ENCODE measurements around the gene IPPK. TPM values are rescaled to one million over a fixed set of nuclear protein-coding genes. Genes with fewer than 3 reads are reported as not detected.

IPPK gene
- total and polyA plus RNA-seq, 2 experiments from 2014 or later = 10.7 to 17.8 TPM

- no peak overlapping the region for H3K4me3 ChIP-seq
- 45 to 50% methylated on average over 11 of the region's 11 CpGs for WGBS, 2 experiments (ENCODE audit: low coverage in 1 of 2, low lambda C conversion rate in 2 of 2, missing lambda C conversion rate in 2 of 2)
- no peaks in the 10 kb centered on the region for H3K79me2 ChIP-seq (ENCODE audit: insufficient read depth)
- in situ Hi-C loops (cut with MboI) = no loop called here
- no peaks in the 10 kb centered on the region for H3K9me2 ChIP-seq (ENCODE audit: insufficient read depth)
- no peak for DNase-seq
- peaks cover 22% of the 10 kb centered on the region; the same call in 1 of the 2 replicates for H3K36me3 ChIP-seq (ENCODE audit: low read depth)
- H4K20me1 ChIP-seq (ENCODE audit: insufficient read depth) = no peaks in the 10 kb centered on the region
- H2AFZ ChIP-seq = no peak overlapping the region
- peaks cover 12% of the 10 kb centered on the region for H3K4me1 ChIP-seq (ENCODE audit: insufficient read depth)
- H3K9me3 ChIP-seq (ENCODE audit: low read depth) = no peaks in the 10 kb centered on the region
- no peak overlapping the region for H3K4me2 ChIP-seq (ENCODE audit: unreplicated experiment)
- no peaks in the 10 kb centered on the region for H3K27me3 ChIP-seq (replicated peaks; ENCODE audit: insufficient read depth)
- TF ChIP-seq EZH2 (IDR thresholded peaks at IDR 0.05; ENCODE audit: insufficient read depth, poor library complexity, severe bottlenecking) = no peak
- no peak for TF ChIP-seq EZH2phosphoT487 (IDR thresholded peaks at IDR 0.05; ENCODE audit: insufficient read depth, low read depth)
- H3K9ac ChIP-seq = peak overlapping the region; percentile 9; the same call in 1 of the 2 replicates
- peaks cover 8% of the 10 kb centered on the region; the same call in 1 of the 2 replicates for H3F3A ChIP-seq (ENCODE audit: insufficient read depth)
- H3K27ac ChIP-seq = 0 out of 2 replicates have a peak overlapping the region, but pooled peaks have one; percentile 13
These were observed 53.7 kb downstream of the IPPK start for GRCh38 chr9:92616199-92616641.

GRCh38 chr9:92615790-92616189, 54.1 kb downstream of the IPPK start:
- no peak overlapping the region for H2AFZ ChIP-seq
- no peaks in the 10 kb centered on the region for H4K20me1 ChIP-seq (ENCODE audit: insufficient read depth)
- no peak overlapping the region for H3K27ac ChIP-seq
- no peaks in the 10 kb centered on the region for H3K9me3 ChIP-seq (ENCODE audit: low read depth)
- H3F3A ChIP-seq (ENCODE audit: insufficient read depth) = peaks cover 8% of the 10 kb centered on the region; the same call in 1 of the 2 replicates
- peaks cover 22% of the 10 kb centered on the region; the same call in 1 of the 2 replicates for H3K36me3 ChIP-seq (ENCODE audit: low read depth)
- in situ Hi-C loops (cut with MboI) = no loop called here
- WGBS, 2 experiments (ENCODE audit: low coverage in 1 of 2, low lambda C conversion rate in 2 of 2, missing lambda C conversion rate in 2 of 2) = 67 to 73% methylated on average over 13 of the region's 13 CpGs
- H3K27me3 ChIP-seq (replicated peaks; ENCODE audit: insufficient read depth) = no peaks in the 10 kb centered on the region
- H3K4me3 ChIP-seq = no peak overlapping the region
- DNase-seq = no peak
- H3K4me1 ChIP-seq (ENCODE audit: insufficient read depth) = peaks cover 12% of the 10 kb centered on the region
- H3K79me2 ChIP-seq (ENCODE audit: insufficient read depth) = no peaks in the 10 kb centered on the region
- H3K4me2 ChIP-seq (ENCODE audit: unreplicated experiment) = no peak overlapping the region
- H3K9me2 ChIP-seq (ENCODE audit: insufficient read depth) = no peaks in the 10 kb centered on the region
- H3K9ac ChIP-seq = no peak overlapping the region
- TF ChIP-seq EZH2 (IDR thresholded peaks at IDR 0.05; ENCODE audit: insufficient read depth, poor library complexity, severe bottlenecking) = no peak
- no peak for TF ChIP-seq EZH2phosphoT487 (IDR thresholded peaks at IDR 0.05; ENCODE audit: insufficient read depth, low read depth)

GRCh38 chr9:92614763-92615461, 55.0 kb downstream of the IPPK start:
- peak overlapping the region; percentile 56 for H3K4me2 ChIP-seq (ENCODE audit: unreplicated experiment)
- H3K27me3 ChIP-seq (replicated peaks; ENCODE audit: insufficient read depth) = no peaks in the 10 kb centered on the region
- H3K4me1 ChIP-seq (ENCODE audit: insufficient read depth) = peaks cover 12% of the 10 kb centered on the region
- TF ChIP-seq EZH2 (IDR thresholded peaks at IDR 0.05; ENCODE audit: insufficient read depth, poor library complexity, severe bottlenecking) (no peak), EZH2phosphoT487 (IDR thresholded peaks at IDR 0.05; ENCODE audit: insufficient read depth, low read depth) (no peak)
- H3K9me3 ChIP-seq (ENCODE audit: low read depth) = no peaks in the 10 kb centered on the region
- peak overlapping the region; percentile 40; the same call in 1 of the 2 replicates for H3K4me3 ChIP-seq
- no peaks in the 10 kb centered on the region for H3K79me2 ChIP-seq (ENCODE audit: insufficient read depth)
- H3K27ac ChIP-seq = peak overlapping the region; percentile 56
- H4K20me1 ChIP-seq (ENCODE audit: insufficient read depth) = no peaks in the 10 kb centered on the region
- WGBS, 2 experiments (ENCODE audit: low coverage in 1 of 2, low lambda C conversion rate in 2 of 2, missing lambda C conversion rate in 2 of 2) = 40 to 46% methylated on average over 17 of the region's 17 CpGs
- H3F3A ChIP-seq (ENCODE audit: insufficient read depth) = peaks cover 11% of the 10 kb centered on the region
- DNase-seq = peak; percentile 84
- peaks cover 22% of the 10 kb centered on the region; the same call in 1 of the 2 replicates for H3K36me3 ChIP-seq (ENCODE audit: low read depth)
- peak overlapping the region; percentile 39; the same call in 1 of the 2 replicates for H2AFZ ChIP-seq
- no peaks in the 10 kb centered on the region for H3K9me2 ChIP-seq (ENCODE audit: insufficient read depth)
- in situ Hi-C loops (cut with MboI) = no loop called here
- H3K9ac ChIP-seq = peak overlapping the region; percentile 58

GRCh38 chr9:92614123-92614510, 55.8 kb downstream of the IPPK start:
- no peaks in the 10 kb centered on the region for H4K20me1 ChIP-seq (ENCODE audit: insufficient read depth)
- no peak for TF ChIP-seq EZH2 (IDR thresholded peaks at IDR 0.05; ENCODE audit: insufficient read depth, poor library complexity, severe bottlenecking)
- TF ChIP-seq EZH2phosphoT487 (IDR thresholded peaks at IDR 0.05; ENCODE audit: insufficient read depth, low read depth) = no peak
- no peaks in the 10 kb centered on the region for H3K79me2 ChIP-seq (ENCODE audit: insufficient read depth)
- peaks cover 22% of the 10 kb centered on the region; the same call in 1 of the 2 replicates for H3K36me3 ChIP-seq (ENCODE audit: low read depth)
- no peak for DNase-seq
- peaks cover 17% of the 10 kb centered on the region for H3K4me1 ChIP-seq (ENCODE audit: insufficient read depth)
- H3F3A ChIP-seq (ENCODE audit: insufficient read depth) = peaks cover 19% of the 10 kb centered on the region
- no peaks in the 10 kb centered on the region for H3K27me3 ChIP-seq (replicated peaks; ENCODE audit: insufficient read depth)
- no peak overlapping the region for H2AFZ ChIP-seq
- no peak overlapping the region for H3K4me3 ChIP-seq
- 0 out of 2 replicates have a peak overlapping the region, but pooled peaks have one; percentile 56 for H3K27ac ChIP-seq
- no peaks in the 10 kb centered on the region for H3K9me2 ChIP-seq (ENCODE audit: insufficient read depth)
- H3K9me3 ChIP-seq (ENCODE audit: low read depth) = no peaks in the 10 kb centered on the region
- peak overlapping the region; percentile 58; the same call in 1 of the 2 replicates for H3K9ac ChIP-seq
- 91 to 93% methylated on average over 9 of the region's 9 CpGs for WGBS, 2 experiments (ENCODE audit: low coverage in 1 of 2, low lambda C conversion rate in 2 of 2, missing lambda C conversion rate in 2 of 2)
- in situ Hi-C loops (cut with MboI) = no loop called here
- no peak overlapping the region for H3K4me2 ChIP-seq (ENCODE audit: unreplicated experiment)

Measured in GM23248 (cell line).